Measurements from ENCODE around the gene LY6G6C. TPM values are rescaled to one million over a fixed set of nuclear protein-coding genes. Genes with fewer than 3 reads are reported as not detected.

Gene LY6G6C
- total and polyA plus RNA-seq, 2 donors (not counting 1 experiment from before 2014, with no cell fraction given), result 0.13 TPM; not detected in 1

- Histone ChIP-seq H3K4me1 (ENCODE audit: control insufficient read depth in 2 of 2, insufficient read depth in 2 of 2, low read length in 2 of 2) (no peaks in the 10 kb centered on the region), H3K9ac (ENCODE audit: low read length) (no peak overlapping the region), H3K4me2 (replicated peaks; ENCODE audit: low read depth, low read length, poor library complexity, severe bottlenecking) (no peak overlapping the region), H4K20me1 (ENCODE audit: control insufficient read depth, insufficient read depth, low read length, poor library complexity, severe bottlenecking) (no peaks in the 10 kb centered on the region), H3K79me2 (ENCODE audit: control insufficient read depth, insufficient read depth, low read length) (no peaks in the 10 kb centered on the region), H3K27me3 (replicated peaks in 1 of 4; ENCODE audit: control extremely low read depth in 1 of 4, control insufficient read depth in 3 of 4, insufficient read depth in 4 of 4, low read length in 3 of 4) (no peaks in the 10 kb centered on the region), H2AFZ (ENCODE audit: insufficient read depth, low read depth, low read length, poor library complexity, severe bottlenecking) (no peak overlapping the region), H3K36me3 (replicated peaks in 1 of 2; ENCODE audit: control extremely low read depth in 1 of 2, control insufficient read depth in 1 of 2, extremely low read depth in 1 of 2, insufficient read depth in 2 of 2, low read length in 1 of 2) (peaks cover 0 to 6% of the 10 kb centered on the region in 2 experiments), H3K27ac (ENCODE audit: low read length in 2 of 2) (no peak overlapping the region), H3K9me3 (ENCODE audit: control extremely low read depth in 1 of 3, control insufficient read depth in 2 of 3, insufficient read depth in 1 of 3, low read length in 2 of 3) (no peaks in the 10 kb centered on the region), H3K4me3 (ENCODE audit: control extremely low read depth in 1 of 5, extremely low read depth in 1 of 5, insufficient read depth in 1 of 5, low read depth in 2 of 5, low read length in 4 of 5) (no peak overlapping the region)
- no peak for TF ChIP-seq CTCF (IDR thresholded peaks at IDR 0.05)
- TF ChIP-seq EZH2 (IDR thresholded peaks at IDR 0.05; ENCODE audit: borderline replicate concordance, insufficient read depth, low read depth, low read length, poor library complexity, severe bottlenecking), result no peak
- 93% methylated on average over 3 of the region's 9 CpGs for WGBS (ENCODE audit: insufficient coverage)
- POLR2A ChIA-PET, result no interaction called here
- intact Hi-C loops (cut with micrococcal nuclease), result no loop called here
- no peaks in the 10 kb centered on the region for H3K27me3 Mint-ChIP-seq
- no peak overlapping the region for H3K4me3 Mint-ChIP-seq
- no peaks in the 10 kb centered on the region for H3K9me3 Mint-ChIP-seq (ENCODE audit: insufficient read depth)
- H3K4me1 Mint-ChIP-seq, result peaks cover 6% of the 10 kb centered on the region
- H3K27ac Mint-ChIP-seq, result no peak overlapping the region
- DNase-seq (no peak), ATAC-seq (ENCODE audit: low read depth) (no peak)
- CTCF ChIA-PET, result no interaction called here
These were observed 44.0 kb upstream of the LY6G6C start for GRCh38 chr6:31765559-31765909.

GRCh38 chr6:31764198-31764597 is 42.7 kb upstream of the LY6G6C start:
- H3K4me3 Mint-ChIP-seq, result no peak overlapping the region
- H3K4me1 ChIP-seq (ENCODE audit: control insufficient read depth in 2 of 2, insufficient read depth in 2 of 2, low read length in 2 of 2), result no peaks in the 10 kb centered on the region
- peaks cover 0 to 6% of the 10 kb centered on the region in 2 experiments for H3K36me3 ChIP-seq (replicated peaks in 1 of 2; ENCODE audit: control extremely low read depth in 1 of 2, control insufficient read depth in 1 of 2, extremely low read depth in 1 of 2, insufficient read depth in 2 of 2, low read length in 1 of 2)
- POLR2A ChIA-PET, result no interaction called here
- no peaks in the 10 kb centered on the region for H3K9me3 ChIP-seq (ENCODE audit: control extremely low read depth in 1 of 3, control insufficient read depth in 2 of 3, insufficient read depth in 1 of 3, low read length in 2 of 3)
- DNase-seq, result no peak
- intact Hi-C loops (cut with micrococcal nuclease), result no loop called here
- CTCF ChIA-PET, result interaction anchor here (1.2 kb wide), 1 partner anchor 34 kb away, joined by 3 read pairs; no protein-coding TSS in a partner anchor
- no peak for ATAC-seq (ENCODE audit: low read depth)
- no peaks in the 10 kb centered on the region for H4K20me1 ChIP-seq (ENCODE audit: control insufficient read depth, insufficient read depth, low read length, poor library complexity, severe bottlenecking)
- H3K27ac Mint-ChIP-seq, result no peak overlapping the region
- no peak overlapping the region for H3K9ac ChIP-seq (ENCODE audit: low read length)
- no peak overlapping the region for H3K4me3 ChIP-seq (ENCODE audit: control extremely low read depth in 1 of 5, extremely low read depth in 1 of 5, insufficient read depth in 1 of 5, low read depth in 2 of 5, low read length in 4 of 5)
- H3K27me3 ChIP-seq (replicated peaks in 1 of 4; ENCODE audit: control extremely low read depth in 1 of 4, control insufficient read depth in 3 of 4, insufficient read depth in 4 of 4, low read length in 3 of 4), result no peaks in the 10 kb centered on the region
- no CpG with 5 or more reads among the region's 4 CpGs for WGBS (ENCODE audit: insufficient coverage)
- no peaks in the 10 kb centered on the region for H3K4me1 Mint-ChIP-seq
- H3K27ac ChIP-seq (ENCODE audit: low read length in 2 of 2), result no peak overlapping the region
- no peak for TF ChIP-seq CTCF (IDR thresholded peaks at IDR 0.05)
- no peak overlapping the region for H2AFZ ChIP-seq (ENCODE audit: insufficient read depth, low read depth, low read length, poor library complexity, severe bottlenecking)
- H3K4me2 ChIP-seq (replicated peaks; ENCODE audit: low read depth, low read length, poor library complexity, severe bottlenecking), result no peak overlapping the region
- H3K27me3 Mint-ChIP-seq, result no peaks in the 10 kb centered on the region
- H3K79me2 ChIP-seq (ENCODE audit: control insufficient read depth, insufficient read depth, low read length), result no peaks in the 10 kb centered on the region
- no peaks in the 10 kb centered on the region for H3K9me3 Mint-ChIP-seq (ENCODE audit: insufficient read depth)
